Activated T-cell treated with anti-CD3 and anti-CD28 coated beads, Interleukin-2, amount 50 U/mL, for 72 hours (primary cell): ENCODE results near the gene HNRNPL. TPM values are rescaled to one million over a fixed set of nuclear protein-coding genes. Genes with fewer than 3 reads are reported as not detected.
"Not testable (repeated sequence)": the region's sequence is repeated elsewhere in the genome, so short reads cannot be mapped to it uniquely, and the experiment has no call there.

Experiments used
- ATAC-seq, 2 donors: fragments of 150-1000 bp; cut with Tn5 transposase; replicated peaks in 1 of 2; 2 replicates each; pipeline ENCODE4 v1.10.0; 2021; ENCODE audit warnings: moderate library complexity in 2 of 2, mild to moderate bottlenecking in 1 of 2
- DNase-seq, 2 donors: peaks; one replicate each; pipeline ENCODE4 v3.0.0; 2021 to 2022; ENCODE audit warnings: mixed read lengths in 1 of 2
- H3K27ac Mint-ChIP-seq: one replicate; pipeline ENCODE4 v1.8.0; 2022; ENCODE audit warnings: mild to moderate bottlenecking, moderate library complexity, mixed read lengths
- H3K27me3 Mint-ChIP-seq: one replicate; pipeline ENCODE4 v1.8.0; 2022; ENCODE audit warnings: low read depth, mixed read lengths
- H3K36me3 Mint-ChIP-seq, 2 donors: one replicate each; pipeline ENCODE4 v1.8.0; 2022; ENCODE audit warnings: mixed read lengths in 2 of 2, mild to moderate bottlenecking in 1 of 2; ENCODE audit not compliant: insufficient read depth in 2 of 2
- H3K4me1 Mint-ChIP-seq: one replicate; pipeline ENCODE4 v1.8.0; 2022; ENCODE audit warnings: low read depth, mixed read lengths
- H3K4me3 Mint-ChIP-seq, 2 donors: one replicate each; pipeline ENCODE4 v1.8.0; 2022; ENCODE audit warnings: mild to moderate bottlenecking in 2 of 2, mixed read lengths in 2 of 2, moderate library complexity in 2 of 2
- H3K9me3 Mint-ChIP-seq, 2 donors: one replicate each; pipeline ENCODE4 v1.8.0; 2022; ENCODE audit warnings: mixed read lengths in 2 of 2
- total RNA-seq, 2 donors: library from RNA; stranded (reverse); gene quantifications; one replicate each; pipeline ENCODE4 v1.2.3, GENCODE V29; 2022

Gene HNRNPL
- total RNA-seq, 2 donors from 2014 or later = 427 to 457 TPM

DNA sequence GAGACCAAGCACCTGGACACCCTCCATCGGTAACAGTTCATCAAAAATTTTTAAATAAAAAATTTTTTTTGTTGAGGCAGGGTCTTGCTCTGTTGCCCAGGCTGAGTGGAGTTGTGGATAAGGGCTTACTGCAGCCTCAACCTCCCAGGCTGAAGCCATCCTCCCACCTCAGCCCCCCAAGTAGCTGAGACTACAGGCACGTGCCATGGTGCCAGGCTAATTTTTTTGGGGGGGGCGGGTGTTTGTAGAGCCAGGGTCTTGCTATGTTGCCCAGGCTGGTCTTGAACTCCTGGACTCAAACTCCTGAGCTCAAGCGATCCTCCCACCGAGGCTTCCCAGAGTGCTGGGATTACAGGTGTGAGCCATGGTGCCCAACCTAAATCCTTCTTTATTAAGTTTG lies 56.1 kb downstream of the HNRNPL start:
- no peak for DNase-seq
- peak overlapping the region in 1 of 2 donors; percentile 43 for H3K4me3 Mint-ChIP-seq
- H3K9me3 Mint-ChIP-seq = no peaks in the 10 kb centered on the region
- no peaks in the 10 kb centered on the region for H3K27me3 Mint-ChIP-seq
- ATAC-seq = no peak
- H3K36me3 Mint-ChIP-seq = no peaks in the 10 kb centered on the region
- peaks cover 7% of the 10 kb centered on the region for H3K4me1 Mint-ChIP-seq
- H3K27ac Mint-ChIP-seq = no peak overlapping the region

DNA sequence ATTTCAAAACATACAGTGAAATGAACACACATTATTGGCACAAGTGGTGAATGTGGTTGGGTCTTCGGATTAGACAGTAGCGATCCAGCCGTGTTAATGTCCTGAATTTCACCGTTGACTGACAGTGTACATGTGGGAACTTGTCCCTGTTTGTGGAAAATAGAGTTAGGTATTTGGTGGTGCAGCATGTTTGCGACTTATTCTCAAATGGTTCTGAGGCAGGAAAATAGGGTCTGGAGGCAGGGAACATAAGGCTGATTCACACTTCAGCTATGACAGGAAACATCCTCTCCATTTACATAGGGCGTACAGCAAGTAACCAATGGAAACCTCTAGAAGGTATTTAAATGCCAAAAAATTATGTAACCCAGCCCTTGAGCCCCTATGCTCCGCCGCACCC lies 56.6 kb downstream of the HNRNPL start:
- no peak for ATAC-seq
- Mint-ChIP-seq H3K27ac (no peak overlapping the region), H3K27me3 (no peaks in the 10 kb centered on the region), H3K36me3 (no peaks in the 10 kb centered on the region), H3K4me1 (peaks cover 7% of the 10 kb centered on the region), H3K4me3 (peak overlapping the region; percentile 43 to 49), H3K9me3 (no peaks in the 10 kb centered on the region)
- no peak for DNase-seq

DNA sequence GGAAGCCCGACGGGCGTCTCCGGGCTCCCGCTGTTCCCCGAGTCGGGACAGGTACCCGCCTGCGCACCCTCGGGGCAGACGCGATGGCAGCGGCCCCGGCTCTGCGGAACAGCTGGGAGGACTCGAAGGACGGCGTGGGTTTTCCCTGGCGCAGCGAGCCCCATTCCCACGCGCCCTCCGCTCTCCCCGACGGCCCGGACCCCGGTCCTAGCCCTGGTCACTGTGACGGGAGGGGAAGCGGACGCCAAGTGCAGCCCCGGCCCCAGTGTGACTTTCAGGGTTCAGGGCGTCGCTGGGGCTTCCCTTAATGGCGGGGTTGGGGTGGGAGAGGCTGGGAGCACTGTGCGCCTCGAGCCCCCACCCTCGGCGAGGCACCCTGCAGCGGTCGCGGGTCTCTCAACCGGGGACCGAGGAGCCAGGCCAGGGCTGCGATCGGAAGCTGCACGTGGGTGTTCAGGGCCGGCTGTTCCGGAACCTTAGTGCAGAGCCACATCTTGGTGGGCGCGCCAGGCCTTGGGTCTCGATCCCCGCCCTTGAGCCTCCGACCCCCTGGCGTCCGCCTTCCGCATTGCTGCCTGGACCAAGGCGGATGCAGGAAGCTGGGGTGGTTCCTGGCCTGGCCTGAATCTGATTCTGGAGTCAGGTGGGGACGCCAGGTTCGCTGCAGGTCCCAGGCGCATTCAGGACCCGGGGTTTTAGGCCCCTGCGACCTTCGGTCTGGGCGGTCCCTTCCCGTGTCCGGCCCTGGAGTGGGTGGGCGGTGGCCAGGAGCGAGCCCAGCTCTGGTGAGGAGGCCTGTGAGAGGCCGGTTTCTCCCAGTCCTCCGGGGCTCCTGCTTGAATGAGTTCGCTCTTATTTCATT lies 57.3 kb downstream of the HNRNPL start:
- Mint-ChIP-seq H3K27me3 (no peaks in the 10 kb centered on the region), H3K36me3 (no peaks in the 10 kb centered on the region)

DNA sequence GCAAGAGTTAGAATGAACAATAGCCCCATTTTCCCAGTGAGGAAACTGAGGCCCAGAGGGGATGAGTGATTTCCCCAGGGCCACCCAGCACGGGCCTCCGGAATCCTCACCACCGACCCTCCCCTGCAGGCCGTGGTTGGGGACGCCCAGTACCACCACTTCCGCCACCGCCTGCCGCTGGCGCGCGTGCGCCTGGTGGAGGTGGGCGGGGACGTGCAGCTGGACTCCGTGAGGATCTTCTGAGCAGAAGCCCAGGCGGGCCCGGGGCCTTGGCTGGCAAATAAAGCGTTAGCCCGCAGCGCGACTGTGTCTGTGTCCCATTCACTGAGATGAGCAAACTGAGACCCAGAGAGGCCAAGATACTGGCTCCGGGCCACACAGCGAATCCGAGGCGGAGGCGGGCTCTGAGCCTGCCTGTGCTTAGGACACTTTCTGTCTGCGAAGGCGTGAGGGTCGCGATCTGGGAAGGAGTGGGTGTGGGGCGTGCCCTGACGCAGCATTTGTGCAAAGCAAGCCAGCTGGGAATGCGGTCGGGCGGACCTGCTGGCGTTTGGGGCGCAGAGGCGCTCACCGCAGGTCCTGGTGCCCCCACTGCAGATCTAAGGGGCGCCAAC lies 58.2 kb downstream of the HNRNPL start:
- not testable (repeated sequence) for H3K9me3 Mint-ChIP-seq, H3K4me1 Mint-ChIP-seq, H3K4me3 Mint-ChIP-seq, DNase-seq, H3K27ac Mint-ChIP-seq, H3K36me3 Mint-ChIP-seq, H3K27me3 Mint-ChIP-seq
- ATAC-seq = peak; percentile 96

More for the DNA sequence above, 57.3 kb downstream of the HNRNPL start:
- ATAC-seq (peak; percentile 22 to 30), DNase-seq (peak; percentile 59 to 63)
- H3K4me3 Mint-ChIP-seq = peak overlapping the region; percentile 43 to 49
- no peaks in the 10 kb centered on the region for H3K9me3 Mint-ChIP-seq
- H3K4me1 Mint-ChIP-seq = peaks cover 7% of the 10 kb centered on the region
- no peak overlapping the region for H3K27ac Mint-ChIP-seq

DNA sequence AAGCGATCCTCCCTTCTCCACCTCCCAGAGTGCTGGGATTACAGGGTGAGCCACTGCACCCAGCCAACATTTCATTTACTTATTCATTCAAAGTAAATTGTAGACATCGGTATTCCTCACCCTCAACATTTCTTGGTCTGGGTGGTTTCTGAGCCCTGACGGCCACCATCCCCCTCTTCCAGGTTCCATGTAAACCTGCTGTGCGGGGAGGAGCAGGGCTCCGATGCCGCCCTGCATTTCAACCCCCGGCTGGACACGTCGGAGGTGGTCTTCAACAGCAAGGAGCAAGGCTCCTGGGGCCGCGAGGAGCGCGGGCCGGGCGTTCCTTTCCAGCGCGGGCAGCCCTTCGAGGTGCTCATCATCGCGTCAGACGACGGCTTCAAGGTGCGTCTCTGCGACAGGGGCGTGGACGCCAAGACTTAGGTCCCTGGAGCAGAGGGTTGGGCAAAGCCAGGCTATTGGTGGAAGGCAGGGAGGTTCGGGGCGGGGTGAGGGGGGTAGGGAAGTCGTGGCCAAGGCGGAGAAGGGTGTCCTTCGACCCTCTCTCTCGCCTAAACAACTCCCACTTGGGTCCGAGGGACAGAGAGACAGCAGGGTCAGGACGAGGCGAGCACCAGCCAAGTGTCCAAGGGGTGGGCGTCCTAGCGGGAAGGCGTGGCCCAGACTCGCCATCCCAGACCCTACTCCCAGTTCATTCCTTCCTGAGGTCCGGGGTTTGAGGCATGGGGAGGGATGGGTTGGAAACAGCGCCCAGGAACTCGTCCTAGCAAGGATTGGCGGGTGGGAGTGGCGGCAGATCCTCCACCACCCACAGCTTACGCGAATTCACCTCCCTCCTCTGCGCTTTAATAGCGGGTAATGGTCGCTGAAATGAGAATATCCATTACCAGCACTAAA lies 59.0 kb downstream of the HNRNPL start:
- H3K4me3 Mint-ChIP-seq, H3K36me3 Mint-ChIP-seq, DNase-seq, H3K27me3 Mint-ChIP-seq, H3K9me3 Mint-ChIP-seq, H3K4me1 Mint-ChIP-seq, H3K27ac Mint-ChIP-seq, ATAC-seq: not testable (repeated sequence)

DNA sequence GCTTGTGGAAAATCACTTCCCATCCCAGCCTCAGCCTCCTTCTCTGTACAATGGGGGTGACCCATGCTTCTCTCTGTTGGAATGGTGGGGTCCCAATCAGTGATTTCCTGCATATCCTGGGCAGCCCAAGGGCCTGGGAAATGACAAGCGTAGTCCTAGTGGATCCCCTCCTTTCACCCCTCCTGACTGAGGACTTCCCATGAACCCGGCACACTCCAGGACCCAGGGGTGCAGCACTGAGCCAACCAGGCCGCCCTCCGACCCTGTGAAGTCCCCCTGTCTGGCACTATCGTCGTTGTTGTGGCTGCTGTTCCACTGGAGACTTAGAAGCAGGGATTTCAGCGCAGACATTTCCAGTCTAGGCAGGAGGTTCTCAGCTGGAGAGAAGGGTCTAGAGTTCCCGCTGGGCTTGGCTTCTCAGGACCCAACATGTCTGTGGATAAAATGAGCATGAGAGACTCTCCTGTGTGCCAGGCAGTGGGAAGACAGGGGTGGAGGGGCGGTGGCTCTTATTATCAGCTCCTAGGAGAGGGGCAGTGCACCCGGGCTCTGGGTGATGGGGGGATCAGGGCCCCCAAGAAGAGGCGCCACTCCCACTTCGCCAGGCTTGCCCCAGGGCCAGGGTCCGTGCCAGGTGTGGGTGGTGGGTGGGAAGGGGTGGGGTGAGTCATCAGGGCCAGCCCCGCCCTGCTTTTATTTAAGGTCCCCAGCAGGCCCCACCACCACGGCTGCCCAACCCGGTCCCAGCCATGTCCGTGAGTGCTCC lies 61.1 kb downstream of the HNRNPL start, which contains the start of gene LGALS7B:
LGALS7B (plus strand) TSS at position 723 of the 766 bp plus-strand sequence; CDS start at position 750, 27 bp downstream.
- H3K4me1 Mint-ChIP-seq = peaks cover 7% of the 10 kb centered on the region
- no peak within 1 kb of the TSS for H3K27ac Mint-ChIP-seq
- no peaks in the 10 kb centered on the region for H3K27me3 Mint-ChIP-seq

DNA sequence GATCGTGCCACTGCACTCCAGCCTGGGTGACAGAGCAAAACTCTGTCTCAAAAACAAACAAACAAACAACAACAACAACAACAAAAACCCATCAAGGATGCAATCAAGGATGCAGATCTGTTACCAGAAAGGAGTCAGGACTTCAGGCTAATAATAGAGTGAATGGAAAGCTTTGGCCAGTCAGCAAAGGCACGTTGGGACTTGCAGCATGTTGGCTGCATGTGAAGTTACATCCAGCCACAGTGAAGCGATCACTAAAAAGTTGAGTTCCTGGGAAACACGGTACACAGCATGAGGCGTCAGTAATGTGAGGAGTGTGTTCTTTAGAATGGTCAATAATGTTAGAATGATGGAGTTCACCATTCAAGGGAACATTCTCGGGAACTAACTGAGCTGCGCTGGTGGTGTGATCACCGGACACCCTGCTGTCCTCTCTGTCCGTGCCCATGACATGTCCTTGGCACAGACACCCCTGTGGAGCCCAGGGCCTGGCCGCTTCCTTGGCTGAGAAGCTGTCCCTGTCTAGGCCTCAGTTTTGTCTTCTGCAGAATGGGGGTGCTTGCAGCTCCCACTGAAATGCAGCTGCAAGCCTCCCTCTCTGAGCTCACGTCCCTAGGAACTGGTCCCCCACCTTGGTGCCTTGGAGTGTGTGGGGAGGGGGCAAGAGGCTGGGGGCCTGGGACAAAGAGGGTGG lies 63.1 kb downstream of the HNRNPL start:
- no peaks in the 10 kb centered on the region for H3K27me3 Mint-ChIP-seq
- no peaks in the 10 kb centered on the region for H3K36me3 Mint-ChIP-seq
- H3K9me3 Mint-ChIP-seq = no peaks in the 10 kb centered on the region
- H3K4me3 Mint-ChIP-seq = no peak overlapping the region
- no peak for ATAC-seq
- H3K4me1 Mint-ChIP-seq = no peaks in the 10 kb centered on the region
- DNase-seq = no peak
- H3K27ac Mint-ChIP-seq = no peak overlapping the region

More for the DNA sequence above, 61.1 kb downstream of the HNRNPL start, which contains the start of gene LGALS7B:
- DNase-seq = no peak
- Mint-ChIP-seq H3K36me3 (no peaks in the 10 kb centered on the region), H3K4me3 (no peak within 1 kb of the TSS), H3K9me3 (no peaks in the 10 kb centered on the region)
- ATAC-seq = no peak

Other genes with a start within 250 kb of the HNRNPL start
- gene MAP4K1, start 232.0 kb downstream of the HNRNPL start, total RNA-seq = 100 to 1,000 TPM; 261 to 262 TPM
- gene EIF3K, start 230.8 kb downstream of the HNRNPL start, total RNA-seq = 100 to 1,000 TPM; 219 to 237 TPM
- 100 to 1,000 TPM; 200 to 227 TPM for gene ACTN4, start 202.3 kb downstream of the HNRNPL start, total RNA-seq
- 10 to 100 TPM in 1 of 2 donors, 1 to 10 TPM in 1; 8.3 to 15.2 TPM for gene CAPN12, start 105.5 kb downstream of the HNRNPL start, total RNA-seq
- not detected for gene LGALS7, start 76.5 kb downstream of the HNRNPL start, total RNA-seq
- not detected for gene LGALS7B, start 60.8 kb downstream of the HNRNPL start, total RNA-seq
- gene LGALS4, start 37.0 kb downstream of the HNRNPL start, total RNA-seq = 1 to 10 TPM; 2.3 to 4.1 TPM
- 100 to 1,000 TPM; 183 to 210 TPM for gene ECH1, start 18.2 kb downstream of the HNRNPL start, total RNA-seq
- gene RINL, start 28.3 kb upstream of the HNRNPL start, total RNA-seq = 100 to 1,000 TPM; 122 to 151 TPM
- 10 to 100 TPM; 38.2 to 40.7 TPM for gene SIRT2, start 49.6 kb upstream of the HNRNPL start, total RNA-seq
- gene NFKBIB, start 50.0 kb upstream of the HNRNPL start, total RNA-seq = 10 to 100 TPM; 86.5 to 89.1 TPM
- under 1 TPM; 0.69 to 0.70 TPM for gene CCER2, start 62.2 kb upstream of the HNRNPL start, total RNA-seq
- 10 to 100 TPM; 21.1 to 30.1 TPM for gene SARS2, start 80.8 kb upstream of the HNRNPL start, total RNA-seq
- 10 to 100 TPM; 54.8 to 57.9 TPM for gene MRPS12, start 81.0 kb upstream of the HNRNPL start, total RNA-seq
- not detected for gene FBXO17, start 125.8 kb upstream of the HNRNPL start, total RNA-seq
- 1 to 10 TPM in 1 of 2 donors, under 1 TPM in 1; 0.86 to 3.7 TPM for gene FBXO27, start 182.6 kb upstream of the HNRNPL start, total RNA-seq
- gene ACP7, start 234.4 kb upstream of the HNRNPL start, total RNA-seq = not detected